DMS79 treated with DMSO at 0.1 percent for 48 hours (cell line): ENCODE measurements around the gene PNKP.

ENCODE experiments used
- DNase-seq: peaks from one replicate; lab custom pipeline; 2025; lab: John Stamatoyannopoulos, UW

Gene PNKP

GRCh38 chr19:49876422-49877019 is 9.1 kb upstream of the PNKP start:
- DNase-seq, result peak; percentile 97

- DNase-seq, result peak; percentile 66
Measured at GRCh38 chr19:49875857-49876421, 8.6 kb upstream of the PNKP start.

- DNase-seq, result no peak
Measured at GRCh38 chr19:49875177-49875576, 7.8 kb upstream of the PNKP start.

GRCh38 chr19:49874503-49875157 is 7.3 kb upstream of the PNKP start:
- no peak for DNase-seq

- DNase-seq, result no peak
Measured at GRCh38 chr19:49873834-49874233, 6.5 kb upstream of the PNKP start.

- no peak for DNase-seq
Measured at GRCh38 chr19:49873129-49873521, 5.7 kb upstream of the PNKP start.

GRCh38 chr19:49872245-49873128 is 5.1 kb upstream of the PNKP start:
- DNase-seq, result no peak

GRCh38 chr19:49871349-49871985 is 4.1 kb upstream of the PNKP start:
- DNase-seq, result no peak

GRCh38 chr19:49870309-49870901 is 3.0 kb upstream of the PNKP start:
- DNase-seq, result no peak

- DNase-seq, result peak; percentile 99
Measured at GRCh38 chr19:49869484-49870308, 2.3 kb upstream of the PNKP start.

- DNase-seq, result no peak
Measured at GRCh38 chr19:49869009-49869483, 1.7 kb upstream of the PNKP start.

GRCh38 chr19:49864890-49865289 is 2.5 kb downstream of the PNKP start:
- no peak for DNase-seq

- DNase-seq, result no peak
Measured at GRCh38 chr19:49863935-49864320, 3.4 kb downstream of the PNKP start.

- DNase-seq, result no peak
Measured at GRCh38 chr19:49863254-49863934, 4.0 kb downstream of the PNKP start.

GRCh38 chr19:49862391-49863253 is 4.8 kb downstream of the PNKP start:
- DNase-seq, result no peak

GRCh38 chr19:49861541-49862378 is 5.6 kb downstream of the PNKP start:
- no peak for DNase-seq

GRCh38 chr19:49861107-49861506 is 6.3 kb downstream of the PNKP start:
- no peak for DNase-seq
